ENCODE results near the gene FBP1. TPM values are rescaled to one million over a fixed set of nuclear protein-coding genes. Genes with fewer than 3 reads are reported as not detected.

FBP1 gene
- total and polyA plus RNA-seq, 2 experiments from 2014 or later = 1.3 to 2.9 TPM

DNA sequence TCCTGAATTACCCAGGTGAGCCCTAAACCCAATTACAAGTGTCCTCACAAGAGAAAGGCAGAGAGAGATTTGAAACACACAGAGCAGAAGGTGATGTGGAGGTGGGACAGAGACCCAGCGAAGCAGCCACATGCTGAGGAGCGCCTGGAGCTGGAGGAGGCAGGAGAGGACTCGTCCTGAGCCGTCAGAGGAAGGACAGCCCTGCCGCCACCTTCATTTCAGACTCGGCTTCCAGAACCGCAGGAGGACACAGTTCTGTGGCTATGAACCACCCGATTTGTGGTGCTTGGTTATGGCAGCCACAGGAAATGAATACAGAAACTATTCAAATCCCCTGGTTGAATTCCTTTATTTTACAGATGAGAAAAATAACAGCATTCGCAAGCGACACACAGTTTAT lies 16.4 kb upstream of the FBP1 start:
- Histone ChIP-seq H3K36me3 (no peaks in the 10 kb centered on the region), H3K27me3 (no peaks in the 10 kb centered on the region), H3K4me3 (no peak overlapping the region), H3K27ac (no peak overlapping the region), H3K9me3 (ENCODE audit: low read depth) (no peaks in the 10 kb centered on the region), H3K4me1 (ENCODE audit: low read depth) (peaks cover 7% of the 10 kb centered on the region)
- no peak for DNase-seq (ENCODE audit: low read depth in 1 of 2, low spot score in 1 of 2)
- TF ChIP-seq, protein P1, sequence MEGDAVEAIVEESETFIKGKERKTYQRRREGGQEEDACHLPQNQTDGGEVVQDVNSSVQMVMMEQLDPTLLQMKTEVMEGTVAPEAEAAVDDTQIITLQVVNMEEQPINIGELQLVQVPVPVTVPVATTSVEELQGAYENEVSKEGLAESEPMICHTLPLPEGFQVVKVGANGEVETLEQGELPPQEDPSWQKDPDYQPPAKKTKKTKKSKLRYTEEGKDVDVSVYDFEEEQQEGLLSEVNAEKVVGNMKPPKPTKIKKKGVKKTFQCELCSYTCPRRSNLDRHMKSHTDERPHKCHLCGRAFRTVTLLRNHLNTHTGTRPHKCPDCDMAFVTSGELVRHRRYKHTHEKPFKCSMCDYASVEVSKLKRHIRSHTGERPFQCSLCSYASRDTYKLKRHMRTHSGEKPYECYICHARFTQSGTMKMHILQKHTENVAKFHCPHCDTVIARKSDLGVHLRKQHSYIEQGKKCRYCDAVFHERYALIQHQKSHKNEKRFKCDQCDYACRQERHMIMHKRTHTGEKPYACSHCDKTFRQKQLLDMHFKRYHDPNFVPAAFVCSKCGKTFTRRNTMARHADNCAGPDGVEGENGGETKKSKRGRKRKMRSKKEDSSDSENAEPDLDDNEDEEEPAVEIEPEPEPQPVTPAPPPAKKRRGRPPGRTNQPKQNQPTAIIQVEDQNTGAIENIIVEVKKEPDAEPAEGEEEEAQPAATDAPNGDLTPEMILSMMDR (IDR thresholded peaks at IDR 0.05; ENCODE audit: low read depth, low read length) = no peak

DNA sequence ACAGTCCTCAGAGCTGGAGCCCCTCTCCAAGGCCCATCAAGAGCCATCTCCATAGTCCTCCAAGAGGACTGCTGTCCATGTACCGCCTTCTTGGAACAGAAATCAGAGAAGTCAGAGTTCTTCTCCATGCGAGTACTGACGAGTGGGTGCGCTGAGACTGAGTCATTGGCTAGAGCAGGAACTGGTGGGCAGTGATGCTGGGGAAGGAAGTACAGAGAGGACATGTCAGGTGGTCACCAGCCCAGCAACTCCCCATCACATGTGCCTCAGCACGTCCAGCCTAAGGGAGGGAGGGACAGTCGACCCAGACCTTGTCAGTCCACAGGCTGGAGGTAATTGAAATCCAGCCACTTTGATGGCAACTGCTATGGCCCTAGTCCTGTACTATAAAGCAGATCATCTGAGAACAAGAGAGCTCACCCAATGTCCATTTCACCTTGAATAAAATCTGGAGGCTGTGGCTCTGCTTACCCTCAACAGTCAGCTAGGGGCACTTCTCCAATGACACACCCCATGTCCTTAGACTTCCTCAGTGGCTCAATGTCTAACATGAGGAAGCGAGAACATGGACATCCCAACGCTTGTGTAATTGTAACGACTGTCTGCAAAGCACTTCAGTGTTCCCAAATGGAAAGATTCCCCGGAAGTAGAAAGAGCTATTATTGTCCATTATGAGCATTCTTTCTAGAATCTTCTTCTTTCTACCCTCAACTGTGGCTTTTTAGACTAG lies 15.0 kb upstream of the FBP1 start:
- Histone ChIP-seq H3K4me1 (ENCODE audit: low read depth) (peaks cover 7% of the 10 kb centered on the region), H3K36me3 (no peaks in the 10 kb centered on the region), H3K9me3 (ENCODE audit: low read depth) (no peaks in the 10 kb centered on the region)

GRCh38 chr9:94650949-94651348 lies 11.6 kb upstream of the FBP1 start:
- peaks cover 1% of the 10 kb centered on the region for H3K4me1 ChIP-seq (ENCODE audit: low read depth)
- H3K27me3 ChIP-seq = no peaks in the 10 kb centered on the region
- no peaks in the 10 kb centered on the region for H3K36me3 ChIP-seq
- DNase-seq (ENCODE audit: low read depth in 1 of 2, low spot score in 1 of 2) = no peak
- TF ChIP-seq, protein P1 (IDR thresholded peaks at IDR 0.05; ENCODE audit: low read depth, low read length) = no peak
- no peak overlapping the region for H3K4me3 ChIP-seq
- no peaks in the 10 kb centered on the region for H3K9me3 ChIP-seq (ENCODE audit: low read depth)
- no peak overlapping the region for H3K27ac ChIP-seq

More for the DNA sequence above, 15.0 kb upstream of the FBP1 start:
- no peak overlapping the region for H3K27ac ChIP-seq
- H3K27me3 ChIP-seq = no peaks in the 10 kb centered on the region
- H3K4me3 ChIP-seq = no peak overlapping the region
- TF ChIP-seq, protein P1 (IDR thresholded peaks at IDR 0.05; ENCODE audit: low read depth, low read length) = no peak
- DNase-seq (ENCODE audit: low read depth in 1 of 2, low spot score in 1 of 2) = no peak

DNA sequence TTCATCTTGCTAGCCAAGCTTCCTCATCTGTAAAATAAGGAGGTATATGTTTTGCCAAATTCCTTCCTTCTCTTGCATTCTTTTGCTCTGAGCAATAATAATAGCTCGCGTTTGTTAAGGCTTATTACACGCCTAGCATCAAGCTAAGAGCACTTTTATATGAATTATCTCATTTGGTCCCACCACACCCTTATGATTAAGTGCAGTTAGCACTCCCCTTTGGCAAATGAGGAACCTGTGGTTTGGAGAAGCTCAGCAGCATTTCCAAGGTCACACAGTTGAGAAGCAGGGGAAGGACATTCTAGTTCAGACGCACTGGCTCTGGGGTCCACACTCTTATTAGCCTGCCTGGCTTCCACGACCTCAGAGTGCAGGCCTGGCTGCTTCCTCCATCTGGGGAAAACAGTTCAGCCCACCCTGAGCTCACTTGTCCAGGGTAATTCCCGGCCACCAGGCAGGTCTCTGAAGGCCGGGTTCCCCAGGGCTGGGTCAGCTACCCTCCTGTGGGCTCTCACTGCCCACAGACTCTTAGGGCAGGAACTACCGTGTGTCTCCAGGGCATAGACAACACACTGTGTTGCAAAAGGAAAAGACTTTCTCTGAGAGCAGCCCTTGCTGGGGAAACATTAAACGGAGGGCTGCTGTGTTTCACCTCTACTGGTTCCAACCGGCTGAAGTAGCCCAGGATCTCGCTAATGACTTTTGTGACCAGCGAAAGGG lies 9.9 kb upstream of the FBP1 start:
- TF ChIP-seq, protein P1 (IDR thresholded peaks at IDR 0.05; ENCODE audit: low read depth, low read length) = no peak
- Histone ChIP-seq H3K4me3 (no peak overlapping the region), H3K9me3 (ENCODE audit: low read depth) (no peaks in the 10 kb centered on the region), H3K27ac (no peak overlapping the region), H3K27me3 (no peaks in the 10 kb centered on the region), H3K4me1 (ENCODE audit: low read depth) (peaks cover 10% of the 10 kb centered on the region), H3K36me3 (no peaks in the 10 kb centered on the region)
- DNase-seq (ENCODE audit: low read depth in 1 of 2, low spot score in 1 of 2) = peak in 1 of 2 donors; percentile 44

DNA sequence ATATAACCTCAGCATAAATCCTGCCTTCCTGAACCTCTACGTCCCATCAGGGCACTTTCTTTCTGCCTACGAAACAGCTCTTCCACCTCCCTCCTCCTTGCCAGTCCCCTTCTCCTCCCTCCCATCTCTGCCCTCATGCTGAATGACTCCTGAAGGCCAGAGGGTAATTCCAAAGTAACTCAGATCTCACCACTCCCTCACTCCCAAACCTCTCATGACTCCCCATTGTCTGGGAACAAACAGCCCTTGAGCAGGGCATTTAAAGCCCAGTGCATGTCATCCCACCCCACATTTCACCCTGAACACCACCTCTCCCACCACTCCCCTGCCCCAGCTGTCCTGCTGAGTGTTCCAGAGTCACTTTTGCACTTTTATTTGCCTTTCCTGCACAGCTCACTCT lies 8.9 kb upstream of the FBP1 start:
- no peak overlapping the region for H3K4me3 ChIP-seq
- no peaks in the 10 kb centered on the region for H3K27me3 ChIP-seq
- TF ChIP-seq, protein P1 (IDR thresholded peaks at IDR 0.05; ENCODE audit: low read depth, low read length) = no peak
- H3K36me3 ChIP-seq = no peaks in the 10 kb centered on the region
- no peak for DNase-seq (ENCODE audit: low read depth in 1 of 2, low spot score in 1 of 2)
- peaks cover 10% of the 10 kb centered on the region for H3K4me1 ChIP-seq (ENCODE audit: low read depth)
- no peaks in the 10 kb centered on the region for H3K9me3 ChIP-seq (ENCODE audit: low read depth)
- H3K27ac ChIP-seq = no peak overlapping the region
